ENCODE data around the gene NDEL1.

- TF ChIP-seq, protein P1, sequence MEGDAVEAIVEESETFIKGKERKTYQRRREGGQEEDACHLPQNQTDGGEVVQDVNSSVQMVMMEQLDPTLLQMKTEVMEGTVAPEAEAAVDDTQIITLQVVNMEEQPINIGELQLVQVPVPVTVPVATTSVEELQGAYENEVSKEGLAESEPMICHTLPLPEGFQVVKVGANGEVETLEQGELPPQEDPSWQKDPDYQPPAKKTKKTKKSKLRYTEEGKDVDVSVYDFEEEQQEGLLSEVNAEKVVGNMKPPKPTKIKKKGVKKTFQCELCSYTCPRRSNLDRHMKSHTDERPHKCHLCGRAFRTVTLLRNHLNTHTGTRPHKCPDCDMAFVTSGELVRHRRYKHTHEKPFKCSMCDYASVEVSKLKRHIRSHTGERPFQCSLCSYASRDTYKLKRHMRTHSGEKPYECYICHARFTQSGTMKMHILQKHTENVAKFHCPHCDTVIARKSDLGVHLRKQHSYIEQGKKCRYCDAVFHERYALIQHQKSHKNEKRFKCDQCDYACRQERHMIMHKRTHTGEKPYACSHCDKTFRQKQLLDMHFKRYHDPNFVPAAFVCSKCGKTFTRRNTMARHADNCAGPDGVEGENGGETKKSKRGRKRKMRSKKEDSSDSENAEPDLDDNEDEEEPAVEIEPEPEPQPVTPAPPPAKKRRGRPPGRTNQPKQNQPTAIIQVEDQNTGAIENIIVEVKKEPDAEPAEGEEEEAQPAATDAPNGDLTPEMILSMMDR (conservative IDR thresholded peaks at IDR 0.05): no peak
- no peak for TF ChIP-seq EZH2 (IDR thresholded peaks at IDR 0.05; ENCODE audit: low read depth)
Observed at GRCh38 chr17:8435245-8436168, at the start of gene NDEL1.
